ENCODE results near the gene CENPC.

Gene CENPC

GRCh38 chr4:67436742-67437141 lies 108.6 kb downstream of the CENPC start:
- Histone ChIP-seq H3K27me3 (no peaks in the 10 kb centered on the region), H3K36me3 (no peaks in the 10 kb centered on the region), H3K4me3 (ENCODE audit: low read depth, low read length) (no peak overlapping the region), H3K4me1 (no peaks in the 10 kb centered on the region), H3K9me3 (no peaks in the 10 kb centered on the region)
- no peak for TF ChIP-seq CTCF (IDR thresholded peaks at IDR 0.05; ENCODE audit: low read depth, low read length)
- DNase-seq, result no peak

GRCh38 chr4:67430989-67431388 lies 114.3 kb downstream of the CENPC start:
- TF ChIP-seq CTCF (IDR thresholded peaks at IDR 0.05; ENCODE audit: low read depth, low read length), result no peak
- H3K27me3 ChIP-seq, result no peaks in the 10 kb centered on the region
- H3K4me3 ChIP-seq (ENCODE audit: low read depth, low read length), result no peak overlapping the region
- no peaks in the 10 kb centered on the region for H3K9me3 ChIP-seq
- no peaks in the 10 kb centered on the region for H3K36me3 ChIP-seq
- no peak for DNase-seq
- H3K4me1 ChIP-seq, result no peaks in the 10 kb centered on the region

GRCh38 chr4:67428819-67429218 lies 116.5 kb downstream of the CENPC start:
- TF ChIP-seq CTCF (IDR thresholded peaks at IDR 0.05; ENCODE audit: low read depth, low read length), result no peak
- DNase-seq, result no peak
- Histone ChIP-seq H3K36me3 (no peaks in the 10 kb centered on the region), H3K4me3 (ENCODE audit: low read depth, low read length) (no peak overlapping the region), H3K9me3 (no peaks in the 10 kb centered on the region), H3K4me1 (no peaks in the 10 kb centered on the region), H3K27me3 (no peaks in the 10 kb centered on the region)

Data from BE2C (cell line).